Stimulated activated naive CD8-positive, alpha-beta T cell treated with anti-CD3 and anti-CD28 coated beads, Interleukin-15, amount 100 ng/mL, for 72 hours (primary cell): ENCODE results near the gene ABR.
"Not testable (repeated sequence)": the region's sequence is repeated elsewhere in the genome, so short reads cannot be mapped to it uniquely, and the experiment has no call there.

ENCODE experiments used
- ATAC-seq: fragments of 150-1000 bp; cut with Tn5 transposase; 2 replicates; pipeline ENCODE4 v1.10.0; 2021; ENCODE audit warnings: mild to moderate bottlenecking, moderate library complexity
- DNase-seq, 2 donors: peaks; one replicate each; pipeline ENCODE4 v3.0.0; 2021 to 2022
- H3K27ac Mint-ChIP-seq, 2 donors: one replicate each; pipeline ENCODE4 v1.8.0; 2022; ENCODE audit warnings: mild to moderate bottlenecking in 2 of 2, mixed read lengths in 2 of 2, moderate library complexity in 2 of 2
- H3K27me3 Mint-ChIP-seq: one replicate; pipeline ENCODE4 v1.8.0; 2022; ENCODE audit warnings: mixed read lengths
- H3K4me1 Mint-ChIP-seq: one replicate; pipeline ENCODE4 v1.8.0; 2022; ENCODE audit warnings: mild to moderate bottlenecking, mixed read lengths
- H3K4me3 Mint-ChIP-seq, 2 donors: one replicate each; pipeline ENCODE4 v1.8.0; 2022; ENCODE audit warnings: mild to moderate bottlenecking in 2 of 2, mixed read lengths in 2 of 2, moderate library complexity in 1 of 2
- H3K9me3 Mint-ChIP-seq, 2 donors: one replicate each; pipeline ENCODE4 v1.8.0; 2022; ENCODE audit warnings: mixed read lengths in 2 of 2

ABR gene

GRCh38 chr17:1169221-1169928 lies 10.4 kb downstream of the ABR start:
- H3K4me3 Mint-ChIP-seq, result no peak overlapping the region
- H3K4me1 Mint-ChIP-seq, result no peaks in the 10 kb centered on the region
- no peaks in the 10 kb centered on the region for H3K9me3 Mint-ChIP-seq
- ATAC-seq (no peak), DNase-seq (no peak)
- peak overlapping the region in 1 of 2 donors; percentile 67 for H3K27ac Mint-ChIP-seq
- H3K27me3 Mint-ChIP-seq, result no peaks in the 10 kb centered on the region

DNA sequence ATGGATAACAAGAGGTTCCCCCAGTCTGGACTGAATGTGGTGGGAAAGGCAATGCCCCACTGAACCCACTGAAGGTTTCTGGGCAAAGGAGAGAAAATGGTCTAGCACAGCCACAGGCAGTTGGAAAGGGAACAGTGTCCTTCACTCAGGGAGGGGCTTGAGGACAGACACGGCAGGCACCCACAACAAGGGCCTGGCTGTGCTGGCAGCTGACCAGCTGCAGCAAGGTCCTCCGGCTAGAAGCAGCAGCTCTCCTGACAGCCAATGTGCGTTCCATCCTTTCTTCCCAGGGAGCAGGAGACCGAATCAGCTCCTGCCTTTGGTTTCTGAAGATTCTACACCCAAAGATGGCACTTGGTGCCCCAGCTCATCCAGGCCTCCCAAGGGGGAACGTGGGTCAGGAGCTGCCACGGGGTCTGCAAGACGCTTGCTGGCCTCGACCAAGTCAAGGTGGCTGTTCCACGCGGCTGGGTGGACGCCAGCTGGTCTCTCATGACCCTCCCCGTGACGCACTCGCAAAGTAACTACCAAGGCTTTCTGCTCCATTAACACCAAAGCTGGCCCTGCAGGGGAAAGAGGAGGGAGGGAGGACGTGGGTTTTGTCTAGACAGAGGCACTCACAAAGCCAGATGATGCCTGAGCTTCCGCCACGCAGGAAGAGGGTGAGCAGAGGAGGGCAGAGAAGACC lies 11.1 kb downstream of the ABR start:
- ATAC-seq (no peak), DNase-seq (no peak)
- peak overlapping the region in 1 of 2 donors; percentile 81 for H3K27ac Mint-ChIP-seq
- no peaks in the 10 kb centered on the region for H3K9me3 Mint-ChIP-seq
- H3K4me3 Mint-ChIP-seq, result no peak overlapping the region
- H3K4me1 Mint-ChIP-seq, result no peaks in the 10 kb centered on the region
- no peaks in the 10 kb centered on the region for H3K27me3 Mint-ChIP-seq

GRCh38 chr17:1166276-1166675 lies 13.5 kb downstream of the ABR start:
- no peaks in the 10 kb centered on the region for H3K27me3 Mint-ChIP-seq
- H3K27ac Mint-ChIP-seq, result no peak overlapping the region
- DNase-seq (no peak), ATAC-seq (no peak)
- no peaks in the 10 kb centered on the region for H3K4me1 Mint-ChIP-seq
- no peak overlapping the region for H3K4me3 Mint-ChIP-seq
- no peaks in the 10 kb centered on the region for H3K9me3 Mint-ChIP-seq

- ATAC-seq (peak; percentile 50), DNase-seq (no peak)
- Mint-ChIP-seq H3K4me3 (no peak overlapping the region), H3K4me1 (no peaks in the 10 kb centered on the region), H3K27me3 (no peaks in the 10 kb centered on the region), H3K27ac (no peak overlapping the region), H3K9me3 (no peaks in the 10 kb centered on the region)
Observed at GRCh38 chr17:1165836-1166235, 13.9 kb downstream of the ABR start.

GRCh38 chr17:1164935-1165556 lies 14.7 kb downstream of the ABR start:
- Mint-ChIP-seq H3K27ac (no peak overlapping the region), H3K9me3 (no peaks in the 10 kb centered on the region), H3K4me3 (no peak overlapping the region), H3K4me1 (no peaks in the 10 kb centered on the region), H3K27me3 (no peaks in the 10 kb centered on the region)
- ATAC-seq, result no peak
- DNase-seq, result no peak

GRCh38 chr17:1162116-1162855 lies 17.5 kb downstream of the ABR start:
- H3K4me3 Mint-ChIP-seq, result no peak overlapping the region
- H3K4me1 Mint-ChIP-seq, result no peaks in the 10 kb centered on the region
- ATAC-seq, result no peak
- DNase-seq, result no peak
- no peaks in the 10 kb centered on the region for H3K9me3 Mint-ChIP-seq
- H3K27me3 Mint-ChIP-seq, result no peaks in the 10 kb centered on the region
- H3K27ac Mint-ChIP-seq, result no peak overlapping the region

DNA sequence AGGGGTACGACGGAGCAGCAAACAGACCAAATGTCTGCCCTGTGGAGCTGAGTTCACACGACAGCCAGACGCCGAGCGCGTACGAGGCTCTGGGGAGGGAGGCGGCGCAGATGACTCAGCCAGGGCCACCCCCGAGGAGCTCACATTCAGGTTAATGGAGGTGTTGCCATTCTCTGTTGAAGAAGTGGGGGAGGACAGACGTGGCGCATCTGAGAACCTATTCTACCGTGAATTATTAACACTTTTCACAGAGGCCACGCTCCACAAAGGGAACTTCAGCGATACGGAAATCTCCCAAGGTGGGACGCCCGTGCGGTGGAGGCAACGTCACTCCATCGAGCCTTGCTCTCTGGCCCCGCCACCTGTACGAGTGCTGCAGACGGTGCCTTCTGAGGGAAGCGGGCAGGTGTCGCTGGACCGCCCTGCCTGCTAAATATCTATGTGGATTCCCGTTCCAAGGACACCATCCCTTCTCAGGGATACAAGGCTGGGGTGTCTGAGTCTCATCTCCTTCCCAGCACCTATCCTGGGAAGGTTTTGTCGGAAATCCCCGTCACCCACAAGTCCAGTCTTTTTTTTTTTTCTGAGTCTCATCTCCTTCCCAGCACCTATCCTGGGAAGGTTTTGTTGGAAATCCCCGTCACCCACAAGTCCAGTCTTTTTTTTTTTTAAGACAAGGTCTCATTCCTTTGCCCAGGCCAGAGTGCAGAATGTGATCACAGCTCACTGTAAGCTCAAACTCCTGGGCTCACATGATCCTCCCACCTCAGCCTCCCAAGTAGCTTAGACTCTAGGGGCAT lies 19.0 kb downstream of the ABR start:
- DNase-seq, result no peak
- no peak for ATAC-seq
- Mint-ChIP-seq H3K4me1 (no peaks in the 10 kb centered on the region), H3K27me3 (no peaks in the 10 kb centered on the region), H3K9me3 (no peaks in the 10 kb centered on the region), H3K4me3 (no peak overlapping the region), H3K27ac (no peak overlapping the region)

DNA sequence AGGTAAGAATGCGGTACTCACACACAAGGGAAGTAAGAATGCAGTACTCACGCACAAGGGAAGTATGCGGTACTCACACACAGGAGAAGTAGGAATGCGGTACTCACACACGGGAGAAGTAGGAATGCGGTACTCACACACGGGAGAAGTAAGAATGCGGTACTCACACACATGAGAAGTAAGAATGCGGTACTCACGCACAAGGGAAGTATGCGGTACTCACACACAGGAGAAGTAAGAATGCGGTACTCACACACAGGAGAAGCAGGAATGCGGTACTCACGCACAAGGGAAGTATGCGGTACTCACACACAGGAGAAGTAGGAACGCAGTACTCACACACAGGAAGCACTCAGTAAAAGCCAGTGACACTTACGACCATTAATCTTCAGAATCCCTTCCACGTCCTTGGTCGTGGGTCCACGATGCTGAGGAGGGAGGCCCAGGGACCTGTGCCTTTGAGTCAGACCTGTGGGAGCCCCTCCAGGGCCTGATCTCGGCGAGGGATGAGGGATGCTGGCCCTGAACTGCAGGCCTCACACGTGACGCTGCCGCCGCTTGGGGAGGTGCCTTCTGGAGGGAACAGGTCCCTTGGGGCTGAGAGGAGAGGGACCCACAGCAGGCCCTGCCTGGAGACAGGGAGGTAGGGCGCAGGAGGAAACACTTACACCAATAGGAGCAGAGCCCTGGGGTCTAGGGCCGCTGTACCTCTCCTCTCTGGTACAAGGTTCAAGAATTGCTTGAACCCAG lies 20.2 kb downstream of the ABR start:
- Mint-ChIP-seq H3K27me3 (no peaks in the 10 kb centered on the region), H3K4me1 (no peaks in the 10 kb centered on the region), H3K27ac (peak overlapping the region in 1 of 2 donors; percentile 54), H3K9me3 (no peaks in the 10 kb centered on the region), H3K4me3 (no peak overlapping the region)
- DNase-seq, result no peak
- no peak for ATAC-seq

DNA sequence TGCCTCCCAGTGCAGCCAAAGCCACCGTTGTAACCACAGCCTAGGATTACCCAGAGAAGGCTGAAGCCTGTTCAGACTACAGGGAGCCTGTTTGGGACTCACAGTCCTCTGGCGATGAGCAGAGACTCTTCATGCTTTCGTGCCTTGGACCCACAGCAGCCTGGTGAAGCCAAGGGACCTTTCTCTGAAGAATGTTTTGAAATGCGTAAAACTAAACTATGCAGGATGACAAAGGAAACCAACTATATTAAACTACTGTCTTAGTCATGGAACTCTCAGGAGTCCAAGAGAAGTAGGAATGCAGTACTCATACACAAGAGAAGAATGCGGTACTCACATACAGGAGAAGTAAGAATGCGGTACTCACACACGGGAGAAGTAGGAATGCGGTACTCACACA lies 20.9 kb downstream of the ABR start:
- Mint-ChIP-seq H3K27ac (no peak overlapping the region), H3K9me3 (no peaks in the 10 kb centered on the region), H3K4me1 (no peaks in the 10 kb centered on the region), H3K4me3 (no peak overlapping the region), H3K27me3 (no peaks in the 10 kb centered on the region)
- DNase-seq (no peak), ATAC-seq (no peak)

DNA sequence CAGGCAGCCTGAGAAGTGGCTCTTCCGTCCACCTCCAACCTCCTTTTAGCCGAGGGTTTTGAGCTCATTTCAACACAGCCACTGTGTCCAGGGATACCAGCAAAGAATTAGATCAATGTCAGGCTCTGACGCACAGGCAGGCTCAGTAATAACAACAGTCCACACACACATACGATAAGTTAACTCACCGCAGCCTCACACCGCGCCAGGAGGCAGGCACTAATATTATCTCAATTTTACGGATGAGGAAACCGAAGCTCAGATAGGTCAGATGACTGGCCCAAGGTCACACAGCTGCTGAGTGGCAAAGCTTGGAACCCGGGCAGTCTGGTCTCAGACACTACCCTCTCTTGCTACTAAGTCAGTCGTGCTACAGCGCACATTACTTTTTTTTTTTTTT lies 22.9 kb downstream of the ABR start:
- H3K27me3 Mint-ChIP-seq, result no peaks in the 10 kb centered on the region
- no peaks in the 10 kb centered on the region for H3K9me3 Mint-ChIP-seq
- H3K27ac Mint-ChIP-seq, result no peak overlapping the region
- H3K4me1 Mint-ChIP-seq, result no peaks in the 10 kb centered on the region
- DNase-seq (no peak), ATAC-seq (no peak)
- H3K4me3 Mint-ChIP-seq, result no peak overlapping the region

GRCh38 chr17:1154704-1155103 lies 25.1 kb downstream of the ABR start:
- no peak overlapping the region for H3K27ac Mint-ChIP-seq
- no peak overlapping the region for H3K4me3 Mint-ChIP-seq
- DNase-seq (no peak), ATAC-seq (no peak)
- no peaks in the 10 kb centered on the region for H3K27me3 Mint-ChIP-seq
- no peaks in the 10 kb centered on the region for H3K9me3 Mint-ChIP-seq
- H3K4me1 Mint-ChIP-seq, result no peaks in the 10 kb centered on the region

DNA sequence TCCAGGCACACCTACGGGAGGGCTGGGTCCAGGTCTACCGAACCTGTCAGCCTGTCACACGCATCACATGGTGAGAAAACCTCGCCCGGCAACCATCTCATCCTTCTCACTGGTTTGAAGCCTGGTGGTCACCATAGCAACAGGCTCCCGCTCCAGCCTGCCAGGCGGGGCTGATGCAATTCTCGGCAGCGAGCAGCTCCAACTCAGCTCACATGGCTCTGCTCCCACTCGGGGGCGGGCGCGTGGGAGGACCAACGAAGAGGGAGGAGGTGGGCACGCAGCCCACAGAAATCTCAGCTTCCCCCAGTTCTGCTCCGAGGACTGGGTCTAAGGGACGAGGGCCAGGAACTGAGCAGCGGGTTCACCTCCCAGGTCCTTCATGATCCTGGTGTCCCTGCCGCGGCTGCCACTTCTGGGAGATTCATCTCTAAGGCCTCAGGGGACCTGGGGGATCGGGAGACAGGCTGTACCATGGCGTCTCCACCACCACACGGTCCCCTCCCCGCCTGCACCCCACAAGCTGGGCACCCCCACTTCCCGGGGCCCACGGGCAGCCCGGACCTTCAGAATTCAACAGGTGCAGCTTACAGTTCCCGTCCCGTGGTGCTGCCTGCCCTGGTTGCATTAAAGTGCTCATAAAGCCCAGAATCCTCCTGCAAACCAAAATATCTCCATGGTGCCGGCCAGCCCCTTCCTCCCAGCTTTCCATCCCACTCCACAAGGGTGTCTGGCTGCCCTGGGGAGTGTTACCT lies 25.8 kb downstream of the ABR start:
- H3K4me3 Mint-ChIP-seq, result no peak overlapping the region
- no peaks in the 10 kb centered on the region for H3K27me3 Mint-ChIP-seq
- ATAC-seq (no peak), DNase-seq (no peak)
- no peak overlapping the region for H3K27ac Mint-ChIP-seq
- no peaks in the 10 kb centered on the region for H3K9me3 Mint-ChIP-seq
- H3K4me1 Mint-ChIP-seq, result no peaks in the 10 kb centered on the region

- not testable (repeated sequence) for H3K9me3 Mint-ChIP-seq, H3K4me3 Mint-ChIP-seq, H3K27ac Mint-ChIP-seq, ATAC-seq, H3K27me3 Mint-ChIP-seq, DNase-seq, H3K4me1 Mint-ChIP-seq
Observed at GRCh38 chr17:1152582-1152981, 27.2 kb downstream of the ABR start.
